Mesendoderm (in vitro differentiated cells): Measurements from ENCODE around the gene PDE4D.

Experiments
- DNase-seq: peaks from one replicate; pipeline ENCODE4 v3.0.0; 2013
- H2AK5ac ChIP-seq: 2 replicates; pipeline ENCODE4 v1.6.1; 2013; ENCODE audit warnings: low read length, inconsistent platforms
- H2BK120ac ChIP-seq: 2 replicates; pipeline ENCODE4 v1.6.1; 2013; ENCODE audit warnings: low read depth, mild to moderate bottlenecking, low read length, moderate library complexity, mixed read lengths
- H2BK15ac ChIP-seq: replicated peaks from 2 replicates; pipeline ENCODE4 v1.6.1; 2013; ENCODE audit warnings: low read depth, mild to moderate bottlenecking, moderate library complexity
- H2BK5ac ChIP-seq: 2 replicates; pipeline ENCODE4 v1.6.1; 2013; ENCODE audit warnings: low read length, inconsistent platforms
- H3K18ac ChIP-seq: 2 replicates; pipeline ENCODE4 v1.6.1; 2013; ENCODE audit warnings: mild to moderate bottlenecking, low read length, mixed read lengths
- H3K23ac ChIP-seq: one replicate; pipeline ENCODE4 v1.6.1; 2013; ENCODE audit warnings: low read length
- H3K27ac ChIP-seq: 2 replicates; pipeline ENCODE4 v1.5.1; 2013; ENCODE audit warnings: low read depth, mild to moderate bottlenecking, inconsistent platforms, low read length, moderate library complexity
- H3K27me3 ChIP-seq: 2 replicates; pipeline ENCODE4 v1.6.1; 2013; ENCODE audit warnings: low read length, control low read depth, mild to moderate bottlenecking, inconsistent platforms; ENCODE audit not compliant: insufficient read depth, poor library complexity
- H3K36me3 ChIP-seq: 2 replicates; pipeline ENCODE4 v1.6.1; 2013; ENCODE audit warnings: low read length, inconsistent platforms; ENCODE audit not compliant: control insufficient read depth, insufficient read depth
- H3K4ac ChIP-seq: one replicate; pipeline ENCODE4 v1.6.1; 2013; ENCODE audit warnings: low read depth, mild to moderate bottlenecking, low read length, moderate library complexity
- H3K4me1 ChIP-seq: 2 replicates; pipeline ENCODE4 v1.6.1; 2013; ENCODE audit warnings: low read depth, low read length, inconsistent platforms; ENCODE audit not compliant: control insufficient read depth
- H3K4me2 ChIP-seq: 2 replicates; pipeline ENCODE4 v1.6.1; 2013; ENCODE audit warnings: low read length
- H3K4me3 ChIP-seq: 2 replicates; pipeline ENCODE4 v1.5.1; 2013; ENCODE audit warnings: mild to moderate bottlenecking, low read length
- H3K56ac ChIP-seq: one replicate; pipeline ENCODE4 v1.6.1; 2013; ENCODE audit warnings: low read length
- H3K79me1 ChIP-seq: 2 replicates; pipeline ENCODE4 v1.6.1; 2013; ENCODE audit warnings: low read length, inconsistent platforms
- H3K79me2 ChIP-seq: 2 replicates; pipeline ENCODE4 v1.6.1; 2013; ENCODE audit warnings: mild to moderate bottlenecking, low read length; ENCODE audit not compliant: control insufficient read depth, insufficient read depth
- H3K9ac ChIP-seq: 2 replicates; pipeline ENCODE4 v1.6.1; 2013; ENCODE audit warnings: low read length, inconsistent platforms
- H4K5ac ChIP-seq: one replicate; pipeline ENCODE4 v1.6.1; 2013; ENCODE audit warnings: low read length
- H4K8ac ChIP-seq: one replicate; pipeline ENCODE4 v1.6.1; 2013; ENCODE audit warnings: low read depth, mild to moderate bottlenecking, control low read depth, low read length, moderate library complexity
- WGBS: extraction: QIAGEN DNeasy Blood & Tissue Kit; methylation state at CpG from one replicate; pipeline ENCODE4 v1.1.7; 2013; ENCODE audit warnings: low lambda C conversion rate, missing lambda C conversion rate; ENCODE audit not compliant: insufficient coverage; ENCODE audit errors: extremely low coverage; 5-methylcytosine and 5-hydroxymethylcytosine counted together

Gene PDE4D

GRCh38 chr5:59745415-59745863 lies 148.1 kb downstream of the PDE4D start:
- no CpG with 5 or more reads among the region's 7 CpGs for WGBS
- no peaks in the 10 kb centered on the region for H3K79me1 ChIP-seq
- no peak overlapping the region for H3K4me3 ChIP-seq

DNA sequence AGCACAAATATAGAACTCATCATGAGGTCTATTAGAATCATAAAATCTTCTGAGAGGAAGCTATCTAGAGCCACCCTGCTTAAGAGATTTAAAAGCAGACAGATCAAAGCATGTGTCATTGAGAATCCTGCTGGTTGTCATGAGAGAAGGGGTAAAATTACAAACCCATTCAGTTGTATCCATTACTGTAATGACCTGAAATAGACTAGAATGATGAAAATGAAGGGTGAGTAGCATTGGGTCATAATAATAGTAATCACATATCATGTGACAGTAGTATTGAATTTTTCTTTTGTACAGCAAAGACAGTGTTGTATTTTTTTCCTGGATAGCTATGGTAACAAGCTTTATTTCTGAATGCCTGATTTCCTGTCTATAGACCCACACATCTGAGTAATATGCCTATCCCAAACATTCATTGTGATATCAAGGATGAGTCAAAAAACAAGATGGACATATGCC lies 149.0 kb downstream of the PDE4D start:
- no peaks in the 10 kb centered on the region for H3K36me3 ChIP-seq
- no peak overlapping the region for H3K23ac ChIP-seq
- no peak for DNase-seq
- no peak overlapping the region for H3K27ac ChIP-seq
- H3K79me1 ChIP-seq: no peaks in the 10 kb centered on the region
- no peak overlapping the region for H4K8ac ChIP-seq
- no peak overlapping the region for H3K56ac ChIP-seq
- no peak overlapping the region for H4K5ac ChIP-seq
- H2BK5ac ChIP-seq: no peak overlapping the region
- no peak overlapping the region for H3K4ac ChIP-seq
- no peak overlapping the region for H3K4me2 ChIP-seq
- H2AK5ac ChIP-seq: no peak overlapping the region
- H3K4me1 ChIP-seq: no peaks in the 10 kb centered on the region
- no peak overlapping the region for H3K18ac ChIP-seq
- no peak overlapping the region for H3K9ac ChIP-seq
- H3K27me3 ChIP-seq: no peaks in the 10 kb centered on the region
- no peak overlapping the region for H2BK120ac ChIP-seq
- H3K79me2 ChIP-seq: no peaks in the 10 kb centered on the region
- H3K4me3 ChIP-seq: no peak overlapping the region
- H2BK15ac ChIP-seq: no peak overlapping the region

More at GRCh38 chr5:59745415-59745863, 148.1 kb downstream of the PDE4D start:
- Histone ChIP-seq H3K4me2 (no peak overlapping the region), H2BK5ac (no peak overlapping the region), H3K36me3 (no peaks in the 10 kb centered on the region), H2BK120ac (no peak overlapping the region), H3K27ac (no peak overlapping the region), H3K18ac (no peak overlapping the region), H3K79me2 (no peaks in the 10 kb centered on the region), H4K5ac (no peak overlapping the region), H2AK5ac (no peak overlapping the region), H2BK15ac (no peak overlapping the region), H3K27me3 (no peaks in the 10 kb centered on the region), H3K4ac (no peak overlapping the region), H4K8ac (no peak overlapping the region), H3K4me1 (no peaks in the 10 kb centered on the region), H3K23ac (no peak overlapping the region), H3K9ac (no peak overlapping the region), H3K56ac (no peak overlapping the region)
- DNase-seq: no peak

DNA sequence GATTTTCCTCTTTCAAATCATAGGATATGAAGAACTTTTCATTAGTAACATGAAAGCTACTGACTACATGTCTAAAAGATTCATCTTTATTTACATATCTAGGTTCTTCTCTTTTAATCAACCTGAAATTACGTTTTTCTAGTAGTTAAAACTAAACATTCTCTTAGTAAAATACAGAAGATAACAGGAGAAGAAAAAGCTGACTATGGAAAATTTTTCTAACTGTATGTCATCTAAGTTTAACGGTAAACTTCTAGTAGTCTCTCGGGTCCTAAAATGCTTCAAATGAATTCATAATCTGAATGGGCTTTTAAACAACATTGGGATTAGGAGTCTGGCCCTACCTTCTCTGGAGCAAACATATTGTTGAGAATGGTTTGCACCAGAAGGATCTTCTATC lies 151.9 kb downstream of the PDE4D start:
- Histone ChIP-seq H3K27ac (no peak overlapping the region), H3K4me3 (no peak overlapping the region), H3K4ac (no peak overlapping the region), H3K18ac (no peak overlapping the region), H3K56ac (no peak overlapping the region), H3K4me1 (no peaks in the 10 kb centered on the region), H2BK15ac (no peak overlapping the region), H2BK5ac (no peak overlapping the region), H3K9ac (no peak overlapping the region), H3K23ac (no peak overlapping the region), H3K27me3 (no peaks in the 10 kb centered on the region), H3K79me1 (no peaks in the 10 kb centered on the region), H2AK5ac (no peak overlapping the region), H4K8ac (no peak overlapping the region), H4K5ac (no peak overlapping the region), H3K4me2 (no peak overlapping the region), H3K36me3 (no peaks in the 10 kb centered on the region), H2BK120ac (no peak overlapping the region), H3K79me2 (no peaks in the 10 kb centered on the region)
- WGBS: no CpG with 5 or more reads among the region's 3 CpGs
- no peak for DNase-seq

DNA sequence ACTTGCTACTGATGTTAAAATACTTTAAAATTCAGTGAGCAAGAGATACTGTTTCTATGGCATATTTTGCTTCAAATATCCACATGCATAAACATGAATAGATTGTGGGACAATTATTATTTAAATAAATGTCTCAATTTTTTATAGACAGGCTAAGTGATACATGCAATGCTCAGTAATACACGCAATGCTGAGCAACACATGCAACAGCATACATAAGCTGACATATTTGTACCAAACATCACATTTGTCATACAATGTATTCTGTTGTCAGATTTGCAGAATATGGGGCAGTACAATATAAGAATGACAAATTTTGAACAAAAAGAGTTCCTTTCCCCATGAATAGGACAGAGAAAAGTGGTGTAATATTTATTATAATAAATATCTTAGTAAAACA lies 155.5 kb downstream of the PDE4D start:
- DNase-seq: no peak
- Histone ChIP-seq H3K79me2 (no peaks in the 10 kb centered on the region), H3K79me1 (no peaks in the 10 kb centered on the region), H3K27me3 (no peaks in the 10 kb centered on the region), H3K18ac (no peak overlapping the region), H2BK15ac (no peak overlapping the region), H3K4ac (no peak overlapping the region), H3K27ac (no peak overlapping the region), H4K5ac (no peak overlapping the region), H2BK120ac (no peak overlapping the region), H3K23ac (no peak overlapping the region), H3K4me2 (no peak overlapping the region), H3K9ac (no peak overlapping the region), H3K4me1 (no peaks in the 10 kb centered on the region), H3K4me3 (no peak overlapping the region), H2BK5ac (no peak overlapping the region), H3K36me3 (no peaks in the 10 kb centered on the region), H2AK5ac (no peak overlapping the region), H4K8ac (no peak overlapping the region), H3K56ac (no peak overlapping the region)
- WGBS: no CpG with 5 or more reads among the region's 1 CpG

- H2BK120ac ChIP-seq: no peak overlapping the region
- H3K79me2 ChIP-seq: no peaks in the 10 kb centered on the region
- no peak overlapping the region for H3K9ac ChIP-seq
- H3K18ac ChIP-seq: no peak overlapping the region
- no peaks in the 10 kb centered on the region for H3K27me3 ChIP-seq
- no peaks in the 10 kb centered on the region for H3K36me3 ChIP-seq
- H3K4ac ChIP-seq: no peak overlapping the region
- DNase-seq: no peak
- no peak overlapping the region for H3K23ac ChIP-seq
- H3K4me2 ChIP-seq: no peak overlapping the region
- no peak overlapping the region for H3K4me3 ChIP-seq
- no peak overlapping the region for H4K5ac ChIP-seq
- H3K4me1 ChIP-seq: no peaks in the 10 kb centered on the region
- H2AK5ac ChIP-seq: no peak overlapping the region
- H3K56ac ChIP-seq: no peak overlapping the region
- no peak overlapping the region for H2BK5ac ChIP-seq
- no peak overlapping the region for H3K27ac ChIP-seq
- H4K8ac ChIP-seq: no peak overlapping the region
- H3K79me1 ChIP-seq: no peaks in the 10 kb centered on the region
- H2BK15ac ChIP-seq: no peak overlapping the region
Measured at GRCh38 chr5:59732806-59733205, 160.7 kb downstream of the PDE4D start.

- DNase-seq: no peak
- H3K4me1 ChIP-seq: no peaks in the 10 kb centered on the region
- H2BK15ac ChIP-seq: no peak overlapping the region
- no peak overlapping the region for H3K4me2 ChIP-seq
- H3K79me1 ChIP-seq: no peaks in the 10 kb centered on the region
- H3K36me3 ChIP-seq: no peaks in the 10 kb centered on the region
- no CpG with 5 or more reads among the region's 2 CpGs for WGBS
- no peak overlapping the region for H2BK5ac ChIP-seq
- H3K4ac ChIP-seq: no peak overlapping the region
- H4K5ac ChIP-seq: no peak overlapping the region
- no peaks in the 10 kb centered on the region for H3K79me2 ChIP-seq
- H2AK5ac ChIP-seq: no peak overlapping the region
- no peak overlapping the region for H2BK120ac ChIP-seq
- no peak overlapping the region for H3K9ac ChIP-seq
- no peak overlapping the region for H3K23ac ChIP-seq
- no peak overlapping the region for H3K27ac ChIP-seq
- H3K18ac ChIP-seq: no peak overlapping the region
- H3K56ac ChIP-seq: no peak overlapping the region
- no peaks in the 10 kb centered on the region for H3K27me3 ChIP-seq
- H4K8ac ChIP-seq: no peak overlapping the region
- H3K4me3 ChIP-seq: no peak overlapping the region
Measured at GRCh38 chr5:59732301-59732700, 161.2 kb downstream of the PDE4D start.
